A673 (cell line): ENCODE measurements around the gene KAZN.

Experiments used
- EZH2 ChIP-seq: fragments of 200-600 bp; sonication (generic); IDR thresholded peaks from 2 replicates; pipeline ENCODE4 v1.6.1; 2017; ENCODE audit warnings: borderline replicate concordance, low read depth, mild to moderate bottlenecking, mixed read lengths, antibody characterized with exemption, low read length; ENCODE audit not compliant: poor library complexity, severe bottlenecking
- TF ChIP-seq, protein P1 (sequence below): fragments of 300-800, 200-600 bp; sonication (generic); conservative IDR thresholded peaks from 2 replicates; pipeline ENCODE4 v1.5.1; 2017; ENCODE audit warnings: low read depth, mild to moderate bottlenecking, antibody characterized with exemption, low read length, moderate library complexity, mixed read lengths

DNA sequence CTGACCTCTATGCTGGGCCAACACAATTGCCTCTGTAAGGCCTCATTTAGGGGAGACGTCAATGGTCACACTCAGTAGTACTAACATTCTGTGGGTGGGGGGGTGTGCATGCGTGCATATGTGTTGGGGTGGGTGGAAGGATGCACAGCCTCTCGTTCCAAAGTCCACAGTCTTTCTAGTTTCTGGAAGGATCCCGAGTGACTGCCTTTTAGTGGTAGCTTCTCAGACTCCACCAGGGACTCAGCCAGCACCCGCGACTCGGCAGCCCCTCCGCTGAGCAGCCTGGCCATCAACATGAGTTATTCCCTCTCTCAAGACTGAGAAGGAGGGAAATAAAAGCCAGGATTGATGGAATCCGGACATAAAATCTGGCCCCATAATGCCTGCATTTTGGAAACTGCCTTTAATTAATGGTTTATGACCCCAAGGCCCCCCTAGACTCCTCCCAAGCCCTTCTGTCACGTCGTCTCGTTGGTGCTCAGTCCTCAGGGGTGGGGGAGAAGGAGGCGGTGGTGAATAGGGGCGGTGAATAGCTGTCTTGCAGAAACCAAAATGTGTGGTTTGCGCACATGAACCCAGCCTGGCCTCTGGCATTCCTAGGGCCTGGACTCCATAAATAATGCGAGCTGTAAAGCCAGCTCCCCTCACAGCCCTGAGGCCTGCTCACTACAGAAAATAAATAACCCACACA is 489.9 kb downstream of the KAZN start:
- TF ChIP-seq, protein P1, sequence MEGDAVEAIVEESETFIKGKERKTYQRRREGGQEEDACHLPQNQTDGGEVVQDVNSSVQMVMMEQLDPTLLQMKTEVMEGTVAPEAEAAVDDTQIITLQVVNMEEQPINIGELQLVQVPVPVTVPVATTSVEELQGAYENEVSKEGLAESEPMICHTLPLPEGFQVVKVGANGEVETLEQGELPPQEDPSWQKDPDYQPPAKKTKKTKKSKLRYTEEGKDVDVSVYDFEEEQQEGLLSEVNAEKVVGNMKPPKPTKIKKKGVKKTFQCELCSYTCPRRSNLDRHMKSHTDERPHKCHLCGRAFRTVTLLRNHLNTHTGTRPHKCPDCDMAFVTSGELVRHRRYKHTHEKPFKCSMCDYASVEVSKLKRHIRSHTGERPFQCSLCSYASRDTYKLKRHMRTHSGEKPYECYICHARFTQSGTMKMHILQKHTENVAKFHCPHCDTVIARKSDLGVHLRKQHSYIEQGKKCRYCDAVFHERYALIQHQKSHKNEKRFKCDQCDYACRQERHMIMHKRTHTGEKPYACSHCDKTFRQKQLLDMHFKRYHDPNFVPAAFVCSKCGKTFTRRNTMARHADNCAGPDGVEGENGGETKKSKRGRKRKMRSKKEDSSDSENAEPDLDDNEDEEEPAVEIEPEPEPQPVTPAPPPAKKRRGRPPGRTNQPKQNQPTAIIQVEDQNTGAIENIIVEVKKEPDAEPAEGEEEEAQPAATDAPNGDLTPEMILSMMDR: no peak
- TF ChIP-seq EZH2: no peak
